Measurements from ENCODE around the gene NTSR2.

- TF ChIP-seq CTCF (IDR thresholded peaks at IDR 0.05; ENCODE audit: low read depth, low read length, missing input control) = no peak
- TF ChIP-seq YY1 (IDR thresholded peaks at IDR 0.05) = no peak
- no peak for TF ChIP-seq JUND (IDR thresholded peaks at IDR 0.05)
- TF ChIP-seq EGR1 (IDR thresholded peaks at IDR 0.05; ENCODE audit: low read depth in 2 of 2) = no peak
- no peak for TF ChIP-seq MAX (IDR thresholded peaks at IDR 0.05)
- no peak for TF ChIP-seq ZBTB33 (IDR thresholded peaks at IDR 0.05)
- TF ChIP-seq GABPA (IDR thresholded peaks at IDR 0.05 in 1 of 2, conservative IDR thresholded peaks at IDR 0.05 in 1 of 2) = no peak
- TF ChIP-seq, protein P1, sequence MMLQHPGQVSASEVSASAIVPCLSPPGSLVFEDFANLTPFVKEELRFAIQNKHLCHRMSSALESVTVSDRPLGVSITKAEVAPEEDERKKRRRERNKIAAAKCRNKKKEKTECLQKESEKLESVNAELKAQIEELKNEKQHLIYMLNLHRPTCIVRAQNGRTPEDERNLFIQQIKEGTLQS (IDR thresholded peaks at IDR 0.05) = no peak
- TF ChIP-seq SP1 (IDR thresholded peaks at IDR 0.05) = no peak
- TF ChIP-seq HNF4G (IDR thresholded peaks at IDR 0.05) = no peak
- no peak for TF ChIP-seq RXRA (IDR thresholded peaks at IDR 0.05)
- TF ChIP-seq, protein P2, sequence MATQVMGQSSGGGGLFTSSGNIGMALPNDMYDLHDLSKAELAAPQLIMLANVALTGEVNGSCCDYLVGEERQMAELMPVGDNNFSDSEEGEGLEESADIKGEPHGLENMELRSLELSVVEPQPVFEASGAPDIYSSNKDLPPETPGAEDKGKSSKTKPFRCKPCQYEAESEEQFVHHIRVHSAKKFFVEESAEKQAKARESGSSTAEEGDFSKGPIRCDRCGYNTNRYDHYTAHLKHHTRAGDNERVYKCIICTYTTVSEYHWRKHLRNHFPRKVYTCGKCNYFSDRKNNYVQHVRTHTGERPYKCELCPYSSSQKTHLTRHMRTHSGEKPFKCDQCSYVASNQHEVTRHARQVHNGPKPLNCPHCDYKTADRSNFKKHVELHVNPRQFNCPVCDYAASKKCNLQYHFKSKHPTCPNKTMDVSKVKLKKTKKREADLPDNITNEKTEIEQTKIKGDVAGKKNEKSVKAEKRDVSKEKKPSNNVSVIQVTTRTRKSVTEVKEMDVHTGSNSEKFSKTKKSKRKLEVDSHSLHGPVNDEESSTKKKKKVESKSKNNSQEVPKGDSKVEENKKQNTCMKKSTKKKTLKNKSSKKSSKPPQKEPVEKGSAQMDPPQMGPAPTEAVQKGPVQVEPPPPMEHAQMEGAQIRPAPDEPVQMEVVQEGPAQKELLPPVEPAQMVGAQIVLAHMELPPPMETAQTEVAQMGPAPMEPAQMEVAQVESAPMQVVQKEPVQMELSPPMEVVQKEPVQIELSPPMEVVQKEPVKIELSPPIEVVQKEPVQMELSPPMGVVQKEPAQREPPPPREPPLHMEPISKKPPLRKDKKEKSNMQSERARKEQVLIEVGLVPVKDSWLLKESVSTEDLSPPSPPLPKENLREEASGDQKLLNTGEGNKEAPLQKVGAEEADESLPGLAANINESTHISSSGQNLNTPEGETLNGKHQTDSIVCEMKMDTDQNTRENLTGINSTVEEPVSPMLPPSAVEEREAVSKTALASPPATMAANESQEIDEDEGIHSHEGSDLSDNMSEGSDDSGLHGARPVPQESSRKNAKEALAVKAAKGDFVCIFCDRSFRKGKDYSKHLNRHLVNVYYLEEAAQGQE (IDR thresholded peaks at IDR 0.05) = no peak
- TF ChIP-seq RAD21 (IDR thresholded peaks at IDR 0.05) = no peak
- TF ChIP-seq TAF1 (conservative IDR thresholded peaks at IDR 0.05) = no peak
Observed at GRCh38 chr2:11629215-11629614, 40.8 kb downstream of the NTSR2 start.
